GM18907 (cell line): ENCODE measurements around the gene PHLDB1.
A peak's percentile ranks its signal among the peaks of the same experiment; 100 is the strongest.
"Not testable (repeated sequence)": the region's sequence is repeated elsewhere in the genome, so short reads cannot be mapped to it uniquely, and the experiment has no call there.

ENCODE experiments used
- ATAC-seq: cut with Tn5 transposase; IDR thresholded peaks from one replicate; pipeline ENCODE4 v1.9.1; 2021; ENCODE audit warnings: mild to moderate bottlenecking, moderate library complexity; ENCODE audit not compliant: unreplicated experiment

The PHLDB1 gene

DNA sequence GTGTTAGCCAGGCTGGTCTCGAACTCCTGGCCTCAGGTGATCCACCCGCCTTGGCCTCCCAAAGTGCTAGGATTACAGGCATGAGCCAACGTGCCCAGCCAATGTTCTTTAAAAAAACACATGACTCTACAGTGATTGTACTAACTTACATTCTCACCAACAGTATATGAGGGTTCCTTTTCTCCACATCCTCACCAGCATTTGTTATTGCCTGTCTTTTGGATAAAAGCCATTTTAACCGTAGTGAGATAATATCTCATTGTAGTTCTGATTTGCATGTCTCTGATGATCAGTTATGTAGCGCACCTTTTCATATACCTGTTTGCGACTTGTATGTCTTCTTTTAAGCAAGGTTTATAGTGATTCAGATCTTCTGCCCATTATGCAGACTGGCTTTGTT is 75.5 kb downstream of the PHLDB1 start:
- ATAC-seq, result not testable (repeated sequence)

DNA sequence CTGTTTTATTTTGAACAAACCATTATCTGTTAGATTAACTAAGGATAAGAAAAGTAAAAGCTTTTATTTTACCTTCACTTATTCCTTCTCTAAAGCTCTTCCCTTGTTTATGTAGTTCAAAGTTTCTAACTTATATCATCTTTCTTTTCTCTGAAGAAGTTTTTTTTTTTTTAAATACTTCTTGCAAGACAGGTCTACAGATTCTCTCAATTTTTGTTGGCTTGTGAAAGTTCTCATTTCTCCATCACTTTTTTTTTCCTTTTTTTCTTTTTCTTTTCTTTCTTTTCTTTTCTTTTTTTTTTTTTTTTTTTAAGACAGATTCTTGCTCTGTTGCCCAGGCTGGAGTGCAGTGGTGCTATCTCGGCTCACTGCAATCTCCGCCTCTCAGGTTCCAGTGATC is 76.8 kb downstream of the PHLDB1 start:
- ATAC-seq, result no peak

DNA sequence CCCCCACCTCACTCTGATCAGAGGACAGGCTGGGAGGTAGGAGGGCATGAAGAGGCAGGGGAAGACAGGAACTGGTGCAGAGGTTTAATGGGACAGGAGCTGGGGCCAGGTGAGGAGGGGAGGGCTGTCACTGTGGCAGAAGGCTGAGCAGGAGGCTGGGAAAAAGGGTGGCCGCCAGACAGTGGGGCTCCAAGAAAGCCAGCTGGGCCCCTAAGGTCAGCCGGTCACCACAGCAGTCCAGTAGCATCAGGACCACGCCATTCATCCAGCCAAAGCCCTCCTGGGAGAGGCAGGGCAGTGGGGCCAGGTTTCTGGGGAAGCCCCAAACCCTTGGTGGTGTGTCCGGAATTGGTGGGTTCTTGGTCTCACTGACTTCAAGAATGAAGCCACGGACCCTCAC is 80.5 kb downstream of the PHLDB1 start:
- ATAC-seq, result no peak

DNA sequence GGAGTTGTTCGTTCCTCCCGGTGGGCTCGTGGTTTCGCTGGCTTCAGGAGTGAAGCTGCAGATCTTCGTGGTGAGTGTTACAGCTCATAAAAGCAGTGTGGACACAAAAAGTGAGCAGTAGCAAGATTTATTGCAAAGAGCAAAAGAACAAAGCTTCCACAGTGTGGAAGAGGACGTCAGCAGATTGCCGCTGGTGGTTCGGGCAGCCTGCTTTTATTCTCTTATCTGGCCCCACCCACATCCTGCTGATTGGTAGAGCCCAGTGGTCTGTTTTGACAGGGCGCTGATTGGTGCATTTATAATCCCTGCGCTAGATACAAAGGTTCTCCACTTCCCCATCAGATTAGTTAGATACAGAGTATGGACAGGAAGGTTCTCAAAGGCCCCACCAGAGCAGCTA is 80.9 kb downstream of the PHLDB1 start:
- not testable (repeated sequence) for ATAC-seq

DNA sequence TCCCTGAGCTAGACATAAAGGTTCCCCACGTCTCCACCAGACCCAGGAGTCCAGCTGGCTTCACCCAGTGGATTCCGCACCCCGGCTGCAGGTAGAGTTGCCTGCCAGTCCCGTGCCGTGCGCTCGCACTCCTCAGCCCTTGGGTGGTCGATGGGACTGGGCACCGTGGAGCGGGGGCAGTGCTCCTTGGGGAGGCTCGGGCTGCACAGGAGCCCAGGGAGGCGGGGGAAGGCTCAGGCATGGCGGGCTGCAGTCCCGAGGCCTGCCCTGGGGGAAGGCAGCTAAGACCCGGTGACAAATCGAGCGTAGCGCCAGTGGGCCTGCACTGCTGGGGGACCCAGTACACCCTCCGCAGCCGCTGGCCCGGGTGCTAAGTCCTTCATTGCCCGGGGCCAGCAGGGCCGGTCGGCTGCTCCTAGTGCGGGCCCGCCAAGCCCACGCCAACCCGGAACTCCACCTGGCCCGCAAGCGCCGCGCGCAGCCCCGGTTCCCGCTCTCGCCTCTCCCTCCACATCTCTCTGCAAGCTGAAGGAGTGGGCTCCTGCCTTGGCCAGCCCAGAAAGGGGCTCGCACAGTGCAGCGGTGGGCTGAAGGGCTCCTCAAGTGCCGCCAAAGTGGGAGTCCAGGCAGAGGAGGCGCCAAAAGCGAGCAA is 81.6 kb downstream of the PHLDB1 start:
- ATAC-seq, result no peak

DNA sequence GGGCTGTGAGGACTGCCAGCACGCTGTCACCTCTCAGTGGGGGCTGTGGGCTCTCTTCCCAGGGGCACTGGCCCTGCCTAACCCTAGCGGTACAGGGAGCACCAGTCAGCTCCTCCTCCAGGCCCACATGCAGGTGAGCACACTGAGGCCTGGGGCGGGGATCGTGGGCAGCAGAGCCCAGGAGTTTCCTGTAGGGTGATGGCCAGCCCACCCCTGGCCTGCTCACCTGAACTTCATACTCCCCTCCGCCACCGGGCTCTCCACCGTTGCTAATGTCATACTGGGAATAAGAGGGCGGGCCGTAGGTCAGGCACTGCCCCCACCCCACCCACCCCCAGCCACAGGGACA is 82.1 kb downstream of the PHLDB1 start:
- no peak for ATAC-seq

DNA sequence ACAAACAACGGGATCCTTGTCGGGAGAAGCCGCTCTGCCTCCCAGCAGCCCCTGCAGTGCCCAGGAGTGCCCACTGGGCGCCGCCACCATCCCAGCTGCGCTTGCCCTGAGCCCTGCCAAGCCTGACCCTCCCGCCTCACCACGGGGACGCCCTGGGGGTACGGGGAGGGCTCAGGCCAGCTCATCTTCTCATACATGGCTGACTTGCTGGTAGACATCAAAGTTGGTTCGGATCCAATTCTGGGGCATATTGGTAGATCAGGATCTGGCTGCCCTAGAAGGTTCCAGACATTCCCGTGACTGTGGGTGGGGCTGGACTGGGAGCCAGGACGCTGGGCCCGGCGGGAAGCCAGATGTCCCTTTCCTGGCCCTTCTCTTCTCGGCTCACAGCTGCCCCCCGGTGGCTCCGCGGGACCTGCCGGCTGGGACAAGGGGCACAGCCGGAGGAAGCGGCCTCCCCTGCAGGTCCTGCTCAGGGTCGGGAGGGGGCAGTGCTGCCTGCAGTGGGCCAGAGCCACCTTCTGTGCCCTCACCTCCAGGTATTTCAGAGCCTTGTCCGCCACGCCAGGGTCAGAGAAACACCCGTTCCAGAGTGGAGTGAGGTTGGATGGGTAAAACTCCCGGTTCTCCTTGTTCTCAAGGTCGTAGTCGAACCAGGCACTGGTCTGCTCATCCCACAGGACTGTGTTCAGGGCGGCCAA is 82.6 kb downstream of the PHLDB1 start:
- ATAC-seq, result peak; percentile 77

DNA sequence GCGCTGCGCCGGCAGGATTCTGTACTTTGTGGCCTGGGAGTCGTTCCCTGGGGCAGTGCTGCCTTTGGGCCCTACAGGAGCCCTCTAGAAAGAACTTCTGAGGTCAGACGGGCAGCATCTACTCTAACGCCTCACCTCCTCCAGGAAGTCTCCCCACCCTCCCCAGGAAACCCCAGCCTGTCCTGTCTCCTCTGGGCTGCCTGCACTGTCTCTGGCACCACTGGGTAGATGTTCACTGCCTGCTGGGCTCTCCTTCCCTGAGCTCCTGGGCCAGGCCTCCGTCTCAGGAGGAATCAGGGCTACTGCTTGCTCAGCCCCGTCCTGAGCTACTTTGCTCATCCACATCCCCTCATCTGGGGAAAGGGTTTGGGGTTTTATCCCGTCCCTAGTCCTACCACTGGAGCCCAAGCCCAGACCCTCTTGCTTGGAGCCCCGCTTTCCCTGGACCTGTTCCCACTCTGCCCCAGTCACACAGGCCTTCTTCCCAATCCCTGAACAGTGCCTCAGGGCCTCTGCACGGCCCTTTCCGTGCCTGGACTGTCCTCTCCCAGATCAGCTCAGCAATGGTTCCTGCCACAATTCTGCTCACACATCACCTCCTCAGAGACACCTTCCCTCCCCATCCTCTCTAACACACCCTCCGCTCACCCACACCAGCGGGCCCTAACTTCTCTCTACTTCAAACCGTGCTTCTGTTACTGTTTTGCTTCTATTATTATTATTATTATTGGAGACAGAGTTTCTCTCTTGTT is 83.3 kb downstream of the PHLDB1 start:
- ATAC-seq, result no peak

DNA sequence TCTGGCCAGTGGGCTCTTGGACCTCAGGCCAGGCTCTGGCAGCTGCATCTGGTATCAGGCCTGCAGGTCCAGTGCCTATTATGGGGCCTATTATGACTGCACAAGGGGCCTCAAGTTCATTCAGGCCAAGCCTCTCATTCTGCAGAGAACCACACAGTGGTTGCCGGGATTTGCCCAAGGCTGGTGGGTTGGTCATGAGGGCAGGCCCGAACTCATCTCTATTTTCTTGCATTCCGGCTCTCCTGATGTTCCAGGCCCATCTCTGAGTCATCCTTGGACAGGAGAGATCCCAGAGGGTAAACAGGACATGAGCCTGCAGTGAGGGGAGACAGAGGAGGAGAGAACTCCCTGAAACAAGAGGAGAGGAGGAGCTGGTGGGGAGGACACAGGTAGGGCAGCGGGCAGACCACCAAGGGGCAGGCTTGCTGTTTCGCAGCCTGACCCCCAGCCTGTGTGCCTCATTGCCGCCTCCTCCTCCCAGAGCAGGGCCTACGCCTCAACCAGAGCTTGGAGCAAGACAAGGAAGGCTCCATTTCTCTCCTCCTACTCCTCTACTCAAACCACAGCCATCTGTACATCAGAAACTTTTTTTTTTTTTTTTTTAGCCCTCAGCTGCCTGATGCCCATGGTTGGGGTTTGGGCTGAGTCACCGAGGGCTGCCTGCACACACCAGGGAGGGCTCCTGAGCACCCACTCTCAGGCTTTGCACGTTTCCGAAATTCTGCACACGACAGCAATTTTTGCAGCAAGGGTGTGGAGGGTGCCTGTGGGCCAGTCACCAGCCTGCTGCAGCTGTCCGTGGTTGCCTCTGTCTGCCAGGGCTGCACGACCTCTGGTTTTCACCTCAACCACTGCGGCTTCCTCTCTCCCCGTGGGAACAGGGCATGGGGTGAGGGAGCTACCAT is 84.8 kb downstream of the PHLDB1 start:
- ATAC-seq, result peak; percentile 41

DNA sequence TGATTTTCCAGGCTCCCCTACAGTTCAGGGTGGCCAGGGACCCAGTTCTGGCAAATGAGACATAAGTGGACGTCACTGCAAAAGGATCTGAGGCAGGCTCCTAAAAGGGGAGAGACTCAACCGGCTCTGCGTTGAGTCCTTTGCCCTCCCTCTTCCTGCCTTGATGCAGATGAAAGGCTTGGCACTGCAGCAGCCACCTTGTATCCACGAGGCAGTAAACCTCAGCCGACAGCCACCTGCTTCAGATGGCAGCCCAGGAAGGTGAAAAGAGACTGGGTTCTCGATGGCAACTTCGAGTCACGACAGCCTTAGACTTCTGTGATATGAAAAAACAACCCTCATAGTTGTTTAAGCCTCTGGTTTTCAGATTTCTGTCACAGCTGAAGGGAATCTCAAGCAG is 86.8 kb downstream of the PHLDB1 start:
- ATAC-seq, result no peak

DNA sequence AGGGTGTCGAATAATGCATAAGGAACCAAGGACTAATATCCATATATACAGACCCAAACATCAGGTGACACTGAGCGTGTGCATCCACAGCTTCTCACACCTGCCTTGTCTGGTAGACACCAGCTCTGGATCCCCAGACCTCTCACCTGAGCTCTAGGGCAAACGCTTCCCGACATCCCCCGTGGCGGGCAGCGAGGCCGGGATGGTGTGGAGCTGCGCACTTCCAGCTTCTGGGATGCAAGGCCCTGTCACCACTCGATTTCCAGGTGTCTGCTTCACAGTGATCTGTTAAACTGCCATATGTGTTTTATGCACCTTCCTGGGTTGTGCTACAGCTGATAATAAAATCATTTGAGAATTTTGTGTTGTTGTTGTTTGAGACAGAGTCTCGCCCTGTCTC is 87.4 kb downstream of the PHLDB1 start:
- ATAC-seq, result no peak

DNA sequence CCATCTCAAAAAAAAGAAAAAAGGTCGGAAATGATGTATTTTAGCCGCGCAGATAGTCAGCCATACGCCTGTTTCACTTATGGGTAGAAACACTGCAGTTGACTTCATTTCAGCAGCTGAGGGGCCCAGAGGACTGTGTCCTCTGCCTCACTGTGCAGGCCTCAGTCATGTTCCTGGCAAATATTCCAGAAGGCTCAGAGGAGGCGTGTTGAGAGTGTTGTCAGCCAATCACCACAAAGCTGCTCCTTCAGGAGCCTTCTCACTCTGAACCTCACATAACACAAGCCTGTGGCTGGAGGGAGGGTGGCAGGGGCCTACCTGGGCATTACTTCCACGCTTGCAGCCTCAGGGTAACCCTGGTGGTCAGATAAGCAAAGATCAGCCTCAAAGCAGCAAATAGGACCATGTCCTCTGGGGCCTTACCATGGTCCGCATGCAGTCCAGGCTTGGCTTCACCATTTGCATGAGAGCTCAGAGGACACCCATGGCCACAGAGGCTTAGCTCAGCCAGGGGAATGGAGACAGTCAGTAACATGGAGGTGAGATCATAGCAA is 89.3 kb downstream of the PHLDB1 start:
- no peak for ATAC-seq

DNA sequence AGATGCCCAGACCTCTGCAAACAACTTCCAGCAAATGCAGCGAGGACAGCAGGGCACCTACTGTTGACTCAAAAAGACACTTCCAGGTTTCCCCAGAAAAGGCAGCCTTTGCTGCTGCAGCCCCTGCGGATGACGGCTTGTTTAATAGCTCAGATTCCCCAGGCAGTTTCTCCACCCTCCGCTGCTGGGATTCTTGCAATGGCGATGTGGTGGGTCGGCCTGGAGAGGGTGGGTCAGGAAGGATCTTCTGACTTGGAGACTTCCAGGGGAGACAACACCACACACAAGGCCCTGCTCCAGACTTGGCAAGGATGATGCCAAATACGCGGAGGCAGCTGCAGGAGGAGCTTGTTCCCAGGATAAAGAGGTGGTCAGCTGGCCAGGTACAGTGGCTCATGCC is 89.9 kb downstream of the PHLDB1 start:
- ATAC-seq, result no peak

DNA sequence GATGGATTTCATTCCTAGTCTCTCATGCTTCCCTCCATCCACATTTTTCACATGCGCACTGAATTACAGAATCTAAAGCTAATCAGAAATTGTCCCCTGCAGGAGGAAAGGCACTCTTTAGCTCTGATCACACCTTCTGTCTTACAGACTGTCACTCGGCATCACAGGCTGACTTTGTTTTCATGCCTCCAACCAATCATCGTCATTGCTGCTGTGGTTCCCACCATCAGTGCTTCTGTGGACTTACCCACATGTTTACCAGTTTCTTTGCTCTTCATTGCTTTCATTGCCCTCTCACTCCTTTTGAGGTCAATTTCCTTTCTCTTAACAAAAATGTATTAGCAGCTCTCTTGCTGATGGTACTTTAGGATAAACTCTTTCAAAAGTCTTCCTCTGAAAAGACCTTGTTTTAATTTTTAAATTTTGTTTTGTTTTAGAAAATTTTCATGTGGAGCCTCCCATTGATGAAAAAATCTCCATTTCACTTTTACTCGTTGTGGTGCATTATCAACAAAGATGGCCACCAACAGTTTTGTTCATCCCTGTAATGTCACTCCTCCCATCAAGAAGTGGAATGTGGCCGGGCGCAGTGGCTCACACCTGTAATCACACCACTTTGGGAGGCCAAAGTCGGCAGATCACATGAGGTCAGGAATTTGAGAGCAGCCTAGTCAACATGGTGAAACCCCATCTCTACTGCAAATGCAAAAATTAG is 92.2 kb downstream of the PHLDB1 start:
- no peak for ATAC-seq

DNA sequence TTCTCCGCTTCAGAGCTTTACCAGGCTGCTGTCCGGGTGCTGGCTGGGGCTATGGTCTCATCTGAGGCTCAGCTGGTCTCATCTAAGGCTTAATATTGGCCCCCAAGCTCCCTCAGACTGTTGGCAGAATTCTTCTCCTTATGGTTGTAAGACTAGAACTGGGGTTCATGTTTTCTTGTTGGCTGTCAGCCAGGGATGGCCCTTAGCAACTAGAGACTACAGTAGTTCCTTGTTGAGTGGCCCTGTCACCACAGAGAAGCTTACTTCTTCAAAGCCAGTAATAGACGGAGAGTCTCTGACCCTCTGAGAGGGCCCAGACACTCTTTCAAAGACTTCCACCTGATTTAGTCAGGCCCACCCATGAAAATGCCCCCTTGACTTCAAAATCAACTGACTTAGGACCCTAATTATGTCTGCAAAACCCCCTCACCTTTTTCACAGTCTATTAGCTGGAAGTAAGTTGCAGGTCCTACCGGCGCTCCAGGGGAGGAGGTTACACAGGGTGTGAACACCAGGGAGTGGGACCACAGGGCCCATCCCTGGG is 96.2 kb downstream of the PHLDB1 start:
- no peak for ATAC-seq

DNA sequence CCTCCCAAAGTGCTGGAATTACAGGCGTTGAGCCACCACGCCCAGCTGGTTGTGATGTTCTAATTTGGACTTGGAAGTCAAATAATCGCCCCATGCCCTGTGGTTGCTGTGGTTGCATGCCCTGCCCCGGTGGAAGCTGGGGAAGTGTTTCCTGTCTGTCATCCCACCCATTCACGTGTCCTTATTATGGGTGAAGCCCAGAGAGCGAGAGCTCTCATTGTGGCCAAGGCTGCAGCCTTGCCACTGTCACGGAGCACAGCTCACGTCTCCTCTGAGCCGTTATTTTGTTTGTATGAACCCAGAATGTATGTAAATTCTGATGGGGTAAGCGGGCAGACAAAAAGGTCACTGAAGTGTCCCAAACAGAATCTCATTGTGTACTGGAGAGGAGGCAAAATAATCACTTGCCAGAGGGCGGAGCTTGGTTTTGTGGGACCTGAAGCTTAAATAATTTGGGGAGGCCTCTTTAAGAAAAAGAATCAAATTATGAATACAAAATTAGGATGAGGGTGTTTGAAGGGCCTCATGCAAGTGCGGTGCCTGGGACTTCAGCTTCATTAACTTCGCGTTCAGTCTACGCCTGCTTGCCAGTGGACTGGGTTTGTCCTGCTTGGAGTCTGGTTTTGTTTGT is 97.8 kb downstream of the PHLDB1 start:
- no peak for ATAC-seq

DNA sequence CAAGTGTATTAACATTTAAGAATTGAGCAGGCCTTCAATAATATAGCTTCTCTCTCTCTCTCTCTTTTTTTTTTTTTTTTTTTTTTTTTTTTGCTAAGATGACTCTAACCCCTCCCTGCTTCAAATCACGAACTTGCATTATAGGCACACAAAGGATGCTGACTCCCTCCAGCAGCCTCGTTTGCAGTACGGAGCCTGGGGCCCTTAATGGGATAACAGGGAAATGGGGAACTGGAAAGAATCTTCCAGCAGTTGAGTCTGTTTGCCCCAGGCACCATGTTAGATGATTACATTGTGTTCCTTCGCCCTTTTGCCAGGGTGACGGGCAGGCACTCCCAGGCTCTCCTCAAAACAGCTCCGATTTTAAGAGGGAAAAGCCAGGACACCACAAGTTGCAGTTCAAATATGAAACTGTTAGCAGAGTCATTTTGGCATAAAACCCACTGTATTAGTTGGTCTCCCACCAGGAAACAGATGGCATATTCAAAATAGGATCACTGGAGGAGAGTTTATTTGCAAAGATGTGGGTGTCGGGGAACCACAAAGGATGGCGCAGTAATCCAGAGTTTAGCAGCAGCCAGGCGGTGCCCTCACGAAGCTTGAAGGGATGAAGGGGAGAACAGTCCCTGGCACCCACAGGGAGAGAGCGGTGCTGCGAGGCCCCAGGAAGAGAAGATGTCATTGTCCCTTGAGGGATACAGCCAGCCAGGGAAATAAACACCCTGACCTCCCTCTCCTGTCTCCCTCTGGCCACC is 98.6 kb downstream of the PHLDB1 start:
- ATAC-seq, result no peak

DNA sequence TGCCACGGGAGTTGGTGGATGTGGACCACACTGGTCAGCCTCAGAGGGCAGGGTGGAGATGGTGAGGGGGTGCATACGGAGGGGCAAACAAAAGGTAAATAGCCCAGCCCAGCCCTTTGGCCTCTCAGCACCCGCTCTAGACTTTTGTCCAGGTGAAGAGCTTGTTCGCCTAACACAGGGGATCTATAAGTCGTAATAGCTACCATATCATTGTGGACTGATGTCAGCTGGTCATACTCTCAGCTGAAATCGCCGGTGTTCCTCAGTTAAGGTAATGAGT is 99.1 kb downstream of the PHLDB1 start:
- ATAC-seq, result no peak
